NCI-H128 (cell line): ENCODE measurements around the gene CCR9.

ENCODE experiments used
- DNase-seq: peaks from one replicate; lab custom pipeline; 2025; ENCODE audit not compliant: unreplicated experiment; lab: John Stamatoyannopoulos, UW

Gene CCR9

DNA sequence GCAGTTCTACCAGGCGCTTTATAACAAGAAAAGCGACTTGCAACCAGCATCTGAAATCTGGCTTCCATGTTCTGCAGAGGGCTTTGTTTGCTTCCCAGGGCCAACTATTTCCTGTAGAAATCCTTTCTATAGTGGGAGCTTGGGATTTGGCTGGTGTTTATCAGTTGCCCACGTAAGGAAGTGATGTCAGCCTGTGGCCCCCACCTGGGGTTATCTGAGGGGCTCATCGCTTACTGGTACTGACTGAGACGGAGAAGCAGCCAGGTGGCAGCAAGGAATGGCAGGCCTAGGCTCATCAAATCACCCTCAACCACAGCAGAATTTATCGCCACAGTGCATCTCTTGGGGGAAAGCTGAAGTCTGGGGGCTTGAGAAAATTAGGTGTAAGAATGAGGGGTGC is 14.6 kb upstream of the CCR9 start:
- DNase-seq, result no peak

DNA sequence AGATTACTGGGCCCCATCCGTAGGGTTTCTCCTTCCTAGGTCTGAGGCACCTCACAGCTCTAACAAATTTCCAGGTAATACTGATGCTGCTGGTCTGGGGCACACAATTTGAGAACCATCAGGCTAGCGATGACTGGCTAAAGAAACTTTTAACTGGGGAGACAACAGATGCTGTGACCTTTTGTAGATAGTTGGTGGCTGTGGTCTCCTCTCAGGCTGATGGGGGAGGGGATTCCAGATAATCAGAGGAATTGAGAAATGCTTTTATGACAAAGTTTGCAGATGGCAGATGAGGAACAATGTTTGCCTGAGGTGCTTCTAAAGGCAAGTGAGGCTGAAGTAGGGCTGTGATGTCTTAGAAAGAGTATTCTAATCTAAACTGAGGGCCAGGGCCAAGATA is 13.8 kb upstream of the CCR9 start:
- DNase-seq, result no peak

GRCh38 chr3:45873036-45873435 is 13.3 kb upstream of the CCR9 start:
- DNase-seq, result no peak

DNA sequence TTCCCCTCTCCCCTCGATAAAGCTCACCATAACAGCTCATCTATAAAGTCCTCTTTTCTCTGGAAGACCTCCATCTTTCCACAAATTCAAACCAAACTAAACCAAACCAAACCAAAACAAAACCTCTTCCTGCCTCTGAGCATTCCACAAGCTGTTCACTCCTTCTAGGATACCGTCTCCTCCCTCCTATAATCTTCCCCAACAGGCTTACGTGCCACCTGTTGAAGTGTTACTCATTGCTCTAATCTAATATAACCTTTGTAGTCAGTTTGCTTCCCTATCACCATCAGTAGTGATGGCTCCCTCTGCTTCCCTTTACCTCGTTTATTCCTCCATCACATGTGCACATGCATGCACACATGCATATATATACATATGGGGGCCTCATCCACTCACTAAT is 12.7 kb upstream of the CCR9 start:
- DNase-seq, result no peak

DNA sequence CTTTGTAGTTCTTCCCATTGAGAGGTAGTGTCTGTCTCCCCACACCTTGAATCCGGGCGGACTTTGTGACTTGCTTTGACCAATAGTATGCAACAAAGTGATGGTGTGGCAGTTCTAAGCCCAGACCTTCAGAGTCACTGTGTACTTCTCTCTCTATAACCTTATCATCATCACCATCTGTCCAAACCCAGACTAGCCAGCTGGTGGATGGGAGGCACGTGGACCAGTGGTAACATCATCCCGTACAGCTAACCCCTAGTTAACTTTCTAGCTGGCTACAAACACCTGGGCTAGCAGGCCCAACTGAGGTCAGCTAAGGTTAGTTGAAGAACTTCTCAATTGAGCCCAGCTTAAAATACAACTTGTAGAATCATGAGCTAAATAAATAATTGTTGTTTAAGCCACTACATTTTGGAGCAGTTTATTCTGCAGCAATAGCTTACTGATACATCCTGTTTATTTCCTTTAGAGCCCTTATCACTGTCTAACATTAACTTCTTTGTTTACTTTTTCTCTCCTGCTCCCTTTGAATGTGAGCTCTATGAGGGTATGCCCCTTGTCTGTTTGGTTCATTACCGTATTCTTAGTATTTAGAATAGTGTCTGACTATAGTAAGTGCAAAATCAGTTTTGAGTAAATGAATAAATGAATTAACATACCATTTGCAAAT is 11.5 kb upstream of the CCR9 start:
- DNase-seq, result no peak

DNA sequence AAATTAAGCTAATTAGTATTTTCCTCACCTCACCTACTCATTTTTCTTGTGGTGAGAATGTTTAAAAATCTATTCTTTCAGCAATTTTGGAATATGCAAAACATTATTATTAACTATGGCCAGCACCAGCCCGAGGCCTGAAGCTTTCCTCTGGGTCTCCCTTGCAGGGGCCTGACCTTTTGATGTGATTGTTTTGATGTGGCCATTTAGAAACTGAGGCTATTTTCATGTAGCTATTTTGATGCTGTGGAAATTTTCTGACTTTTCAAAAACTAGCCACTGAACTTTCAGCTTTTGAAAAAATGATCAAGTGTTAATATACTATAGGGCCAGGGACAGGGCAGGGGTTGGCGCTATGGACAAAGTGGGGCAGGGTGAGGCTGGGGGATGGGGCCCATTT is 8.2 kb upstream of the CCR9 start:
- no peak for DNase-seq

DNA sequence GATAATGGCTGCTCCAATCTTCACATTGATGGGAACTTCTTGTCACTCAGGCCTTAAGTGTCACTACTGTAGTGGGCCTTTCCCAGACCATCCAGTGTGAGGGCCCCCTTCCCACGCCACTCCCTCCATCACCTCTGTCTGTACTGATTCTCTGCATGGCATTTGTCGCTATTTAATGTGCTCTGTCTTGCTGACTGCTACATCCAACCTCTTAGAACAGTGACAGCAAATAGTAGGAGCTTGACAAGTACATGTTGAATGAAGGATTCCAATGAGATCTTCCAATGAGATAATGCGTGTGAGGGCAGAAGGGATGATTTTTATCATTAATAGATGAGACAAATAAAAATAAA is 5.6 kb upstream of the CCR9 start:
- DNase-seq, result no peak

GRCh38 chr3:45881078-45882022 is 5.0 kb upstream of the CCR9 start:
- DNase-seq, result no peak

DNA sequence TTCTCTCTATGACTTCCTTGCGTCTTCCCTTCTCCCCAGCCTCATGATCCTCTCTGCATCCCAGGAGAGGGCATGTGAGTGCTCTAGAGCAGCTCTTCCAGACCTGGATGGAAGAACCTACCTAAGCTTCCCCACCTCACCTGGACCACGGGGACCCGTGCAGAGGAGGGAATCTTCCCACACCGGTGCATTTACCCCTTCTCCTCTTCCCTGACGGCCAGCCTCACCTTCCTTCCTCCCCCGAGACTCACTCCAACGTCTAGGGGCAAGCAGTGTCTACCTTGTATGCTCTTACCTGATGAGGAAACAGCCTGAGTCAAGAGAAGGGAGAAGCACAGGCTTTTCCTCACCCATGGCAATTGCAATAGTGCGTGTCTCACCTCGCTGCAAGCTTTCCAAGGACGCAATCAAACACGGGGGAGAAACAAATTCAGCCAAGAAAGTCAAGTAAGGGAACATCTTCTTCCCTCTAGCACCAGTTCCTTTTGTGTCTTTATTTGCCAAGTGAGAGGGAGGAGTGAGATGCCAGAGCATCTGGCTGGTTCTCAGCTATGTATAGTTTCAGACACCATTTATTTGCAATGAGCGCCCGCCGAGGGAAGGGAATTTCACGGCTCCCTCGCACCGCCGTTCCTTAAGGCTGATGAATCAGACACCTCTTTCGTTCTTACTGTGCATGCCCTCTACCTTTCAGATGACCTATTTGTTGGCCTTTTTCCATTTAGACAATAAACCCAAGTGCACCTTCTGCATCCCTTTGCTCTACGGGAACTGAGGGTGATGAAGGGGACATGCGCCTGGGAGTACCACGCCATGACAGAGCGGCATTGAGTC is 1.8 kb upstream of the CCR9 start:
- DNase-seq, result no peak

- DNase-seq, result no peak
Measured at GRCh38 chr3:45887285-45887684, 942 bp downstream of the CCR9 start.

- DNase-seq, result no peak
Measured at GRCh38 chr3:45887759-45888511, 1.6 kb downstream of the CCR9 start.

DNA sequence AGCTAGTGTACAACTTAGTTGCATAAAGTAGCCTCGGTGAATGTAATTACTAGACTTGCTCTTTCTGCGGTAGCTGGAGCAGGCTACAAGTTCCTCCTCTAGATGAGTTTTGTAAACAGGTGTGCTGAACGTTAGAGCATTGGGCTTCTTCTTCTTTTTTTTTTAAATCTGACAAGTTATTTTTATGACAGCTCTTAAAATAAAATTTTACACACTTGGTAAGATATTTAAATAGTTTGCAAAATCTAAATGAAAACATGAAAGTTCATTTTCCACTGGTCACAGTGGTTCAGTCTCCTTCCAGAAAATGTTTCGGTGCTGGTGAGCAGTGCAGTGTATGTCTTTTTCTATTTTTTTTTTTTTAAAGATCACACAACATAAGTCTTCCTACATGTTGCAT is 3.0 kb downstream of the CCR9 start:
- DNase-seq, result no peak

DNA sequence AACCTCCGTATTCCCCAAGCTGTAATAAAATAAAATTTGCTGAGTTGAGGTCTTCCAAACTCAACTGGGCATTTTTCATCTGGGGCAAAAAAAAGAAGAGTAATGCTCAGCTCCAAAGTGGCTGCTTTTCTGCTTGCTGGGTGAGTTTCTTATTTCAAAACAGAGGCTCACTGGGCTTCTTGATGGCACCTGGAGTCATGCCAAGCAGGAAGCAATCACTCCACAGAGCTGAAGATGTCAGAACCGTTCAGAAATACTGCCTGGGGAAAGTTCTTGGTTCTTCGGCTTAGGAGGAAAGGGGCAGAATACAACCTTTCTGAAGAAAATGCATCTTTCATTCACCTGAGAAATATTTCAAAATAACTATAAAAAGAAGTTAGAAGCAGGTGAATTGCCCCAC is 4.1 kb downstream of the CCR9 start:
- no peak for DNase-seq

DNA sequence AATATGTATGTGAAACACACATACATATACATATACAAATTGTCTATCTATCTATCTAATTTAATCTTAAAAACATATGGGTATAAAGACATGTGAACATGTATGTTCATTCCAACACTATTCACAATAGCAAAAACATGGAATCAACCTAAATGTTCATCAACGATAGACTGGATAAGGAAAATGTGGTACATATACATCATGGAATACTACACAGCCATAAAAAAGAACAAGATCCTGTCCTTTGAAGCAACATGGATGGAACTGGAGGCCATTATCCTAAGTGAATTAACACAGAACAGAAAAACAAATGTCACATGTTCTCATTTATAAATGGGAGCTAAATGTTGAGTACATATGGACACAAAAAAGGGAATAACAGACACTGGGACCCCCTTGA is 5.8 kb downstream of the CCR9 start:
- no peak for DNase-seq

DNA sequence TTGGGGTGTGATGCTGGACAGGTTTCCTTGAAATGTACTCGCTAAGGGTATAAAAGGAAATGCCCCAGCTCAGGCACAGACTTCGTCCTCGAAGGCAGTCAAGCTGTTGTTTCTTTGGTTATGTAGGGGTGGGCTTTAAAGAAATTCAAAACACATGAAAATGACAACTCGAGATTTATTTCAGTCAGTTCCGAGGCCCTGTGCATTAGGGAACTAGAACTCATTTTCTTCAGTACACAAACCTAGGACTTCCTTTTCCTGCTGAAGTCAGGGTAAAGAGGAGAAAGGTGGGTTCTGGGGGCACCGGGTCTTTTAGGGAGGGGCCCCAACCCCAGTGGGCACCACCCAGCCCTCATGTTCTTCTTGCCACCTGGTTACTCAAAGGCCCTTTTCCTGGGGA is 7.7 kb downstream of the CCR9 start:
- no peak for DNase-seq

- DNase-seq, result no peak
Measured at GRCh38 chr3:45895686-45896468, 9.5 kb downstream of the CCR9 start.

- no peak for DNase-seq
Measured at GRCh38 chr3:45896956-45897355, 10.6 kb downstream of the CCR9 start.

DNA sequence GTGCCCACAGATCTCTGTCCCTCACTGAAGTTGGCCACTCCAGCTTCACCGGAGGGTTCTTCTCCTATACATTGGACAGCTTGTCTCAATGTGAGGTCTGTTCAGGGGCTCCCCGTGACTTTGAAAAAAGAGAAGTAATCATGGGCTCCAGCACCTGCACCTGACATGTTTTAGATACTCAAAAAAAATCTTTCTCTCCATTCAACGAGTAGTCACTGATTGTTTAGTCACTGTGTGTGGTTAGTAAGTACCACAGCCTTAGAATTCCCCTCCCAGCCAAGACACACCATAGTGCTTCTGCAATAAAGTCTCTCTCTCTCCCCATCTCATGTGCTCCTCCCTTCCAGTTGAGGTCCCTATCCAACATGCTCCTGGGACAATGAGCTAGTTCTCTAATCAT is 18.6 kb downstream of the CCR9 start:
- DNase-seq, result no peak

GRCh38 chr3:45905755-45906154 is 19.4 kb downstream of the CCR9 start:
- no peak for DNase-seq

- no peak for DNase-seq
Measured at GRCh38 chr3:45906681-45907407, 20.5 kb downstream of the CCR9 start.
